Adrenal gland (tissue), 5 donors: ENCODE measurements around the gene STOM.

ENCODE experiments used
- CTCF ChIP-seq, 6 experiments: fragments of 450-650 bp in 4 of 6; fragments of 200-600 bp in 2 of 6; sonication (generic) in 1 of 6; IDR thresholded peaks; 1 replicate in 5 of 6; 2 replicates in 1 of 6; pipeline versions ENCODE4 v1.5.1 to v1.8.0; 2016 to 2021; ENCODE audit warnings: antibody characterized with exemption in 6 of 6, mild to moderate bottlenecking in 2 of 6, moderate library complexity in 1 of 6
- POLR2A ChIP-seq, 2 donors: fragments of 450-650 bp; IDR thresholded peaks; one replicate each; pipeline ENCODE4 v1.6.1; 2017; ENCODE audit warnings: antibody characterized with exemption in 2 of 2, mild to moderate bottlenecking in 2 of 2, moderate library complexity in 1 of 2
- donor health status: DM: no; HTN: no; CAD: no.

- no peak for TF ChIP-seq CTCF (IDR thresholded peaks at IDR 0.05)
- TF ChIP-seq POLR2A (IDR thresholded peaks at IDR 0.05), result no peak
These were observed 43.0 kb downstream of the STOM start for GRCh38 chr9:121326901-121327613.
